IMR-90 (cell line): ENCODE measurements around the gene ZNF227.
"Not testable (repeated sequence)": the region's sequence is repeated elsewhere in the genome, so short reads cannot be mapped to it uniquely, and the experiment has no call there.

Experiments
- BHLHE40 ChIP-seq: fragments of 150-350 bp; IDR thresholded peaks from 2 replicates; pipeline ENCODE4 v1.6.1; 2016; ENCODE audit warnings: mild to moderate bottlenecking, low read depth, low read length
- CEBPB ChIP-seq: IDR thresholded peaks from 2 replicates; pipeline ENCODE4 v1.6.1; 2012; ENCODE audit warnings: low read depth, low read length, improper control_type of control experiment
- CTCF ChIP-seq: conservative IDR thresholded peaks from 2 replicates; pipeline ENCODE4 v1.5.1; 2012; ENCODE audit warnings: mild to moderate bottlenecking, low read depth, low read length, improper control_type of control experiment
- ELK1 ChIP-seq: fragments of 150-350 bp; IDR thresholded peaks from 2 replicates; pipeline ENCODE4 v1.6.1; 2016; ENCODE audit warnings: low read depth, mild to moderate bottlenecking, low read length, moderate library complexity, borderline replicate concordance
- MAFK ChIP-seq: IDR thresholded peaks from 2 replicates; pipeline ENCODE4 v1.6.1; 2012; ENCODE audit warnings: low read depth, low read length, improper control_type of control experiment
- MXI1 ChIP-seq: IDR thresholded peaks from 2 replicates; pipeline ENCODE4 v1.6.1; 2012; ENCODE audit warnings: low read depth, mild to moderate bottlenecking, low read length, moderate library complexity, borderline replicate concordance
- POLR2A ChIP-seq: IDR thresholded peaks from 2 replicates; pipeline ENCODE4 v1.6.1; 2012; ENCODE audit warnings: mild to moderate bottlenecking, low read depth, low read length
- RAD21 ChIP-seq: IDR thresholded peaks from 2 replicates; pipeline ENCODE4 v1.6.1; 2012; ENCODE audit warnings: low read length, improper control_type of control experiment
- RCOR1 ChIP-seq: IDR thresholded peaks from 2 replicates; pipeline ENCODE4 v1.6.1; 2012; ENCODE audit warnings: mild to moderate bottlenecking, low read length, improper control_type of control experiment; ENCODE audit not compliant: insufficient replicate concordance
- RFX5 ChIP-seq: IDR thresholded peaks from 2 replicates; pipeline ENCODE4 v1.8.0; 2012; ENCODE audit warnings: low read depth, mild to moderate bottlenecking, low read length, moderate library complexity
- SMC3 ChIP-seq: fragments of 150-350 bp; IDR thresholded peaks from 2 replicates; pipeline ENCODE4 v1.6.1; 2016; ENCODE audit warnings: low read depth, mild to moderate bottlenecking, antibody characterized with exemption, low read length, moderate library complexity
- USF2 ChIP-seq: fragments of 150-350 bp; IDR thresholded peaks from 2 replicates; pipeline ENCODE4 v1.6.1; 2017; ENCODE audit warnings: mild to moderate bottlenecking, antibody characterized with exemption, low read length, low read depth

GRCh38 chr19:44203877-44204276 is 8.5 kb upstream of the ZNF227 start:
- not testable (repeated sequence) for TF ChIP-seq CTCF, MXI1, USF2, RCOR1, CEBPB, MAFK, BHLHE40, ELK1, POLR2A, RAD21, SMC3, RFX5
